Islet of Langerhans (tissue), 1 donor: ENCODE measurements around the gene SSBP4.
"Not testable (repeated sequence)": the region's sequence is repeated elsewhere in the genome, so short reads cannot be mapped to it uniquely, and the experiment has no call there.

Experiments
- FAIRE-seq: peaks from one replicate; lab custom pipeline; 2011; peaks lifted over from hg19 to GRCh38; lab: Jason Lieb, UNC

The SSBP4 gene

DNA sequence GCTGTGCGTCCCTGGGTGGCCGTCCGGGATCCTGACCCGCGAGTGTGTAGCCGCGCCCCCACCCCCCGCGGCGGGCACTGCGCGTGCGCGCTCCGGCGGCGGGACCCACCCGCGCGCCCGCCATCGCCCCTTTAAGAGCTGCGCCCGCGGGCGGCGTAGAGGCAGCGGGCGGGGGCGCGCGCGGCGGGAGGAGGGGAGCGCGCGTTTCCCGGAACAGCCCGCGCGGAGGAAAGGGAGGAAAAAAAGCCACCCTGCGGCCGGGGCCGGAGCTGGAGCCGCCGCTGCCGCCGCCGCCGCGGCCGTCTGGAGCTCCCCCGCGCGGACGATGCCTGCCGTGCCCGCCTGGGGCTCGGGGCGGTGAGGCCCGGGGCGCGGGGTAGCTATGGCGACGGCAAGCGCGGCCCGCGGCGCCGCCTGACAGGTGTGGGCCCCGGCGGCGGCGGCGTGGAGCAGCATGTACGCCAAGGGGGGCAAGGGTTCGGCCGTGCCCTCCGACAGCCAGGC, at the start of gene SSBP4:
TSS of gene SSBP4 (plus strand) at position 204 of the 504 bp plus-strand sequence. CDS start at position 455, 251 bp downstream.
- FAIRE-seq: no peak

DNA sequence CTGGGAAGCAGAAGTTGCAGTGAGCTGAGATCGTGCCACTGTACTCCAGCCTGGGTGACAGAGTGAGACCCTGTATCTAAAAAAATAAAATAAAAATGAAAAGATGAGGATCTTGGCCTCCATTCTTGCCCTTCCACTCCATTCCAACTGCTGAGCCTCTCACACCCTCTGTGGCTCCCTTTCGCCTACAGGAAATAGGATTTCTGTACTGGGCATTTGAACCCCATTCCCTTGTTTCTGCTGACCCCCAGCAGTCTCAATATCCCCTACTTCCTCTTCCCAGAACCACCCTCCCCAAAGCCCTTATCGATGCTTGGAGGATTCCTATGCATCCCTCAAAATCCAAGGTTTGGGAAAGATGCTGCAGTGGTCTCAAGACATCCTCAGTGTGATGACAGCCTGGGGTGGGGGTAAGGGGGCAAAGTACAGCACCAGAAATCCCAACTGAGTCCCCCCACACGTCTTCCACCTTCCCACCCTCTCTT, 45.7 kb upstream of the SSBP4 start:
- FAIRE-seq: no peak

DNA sequence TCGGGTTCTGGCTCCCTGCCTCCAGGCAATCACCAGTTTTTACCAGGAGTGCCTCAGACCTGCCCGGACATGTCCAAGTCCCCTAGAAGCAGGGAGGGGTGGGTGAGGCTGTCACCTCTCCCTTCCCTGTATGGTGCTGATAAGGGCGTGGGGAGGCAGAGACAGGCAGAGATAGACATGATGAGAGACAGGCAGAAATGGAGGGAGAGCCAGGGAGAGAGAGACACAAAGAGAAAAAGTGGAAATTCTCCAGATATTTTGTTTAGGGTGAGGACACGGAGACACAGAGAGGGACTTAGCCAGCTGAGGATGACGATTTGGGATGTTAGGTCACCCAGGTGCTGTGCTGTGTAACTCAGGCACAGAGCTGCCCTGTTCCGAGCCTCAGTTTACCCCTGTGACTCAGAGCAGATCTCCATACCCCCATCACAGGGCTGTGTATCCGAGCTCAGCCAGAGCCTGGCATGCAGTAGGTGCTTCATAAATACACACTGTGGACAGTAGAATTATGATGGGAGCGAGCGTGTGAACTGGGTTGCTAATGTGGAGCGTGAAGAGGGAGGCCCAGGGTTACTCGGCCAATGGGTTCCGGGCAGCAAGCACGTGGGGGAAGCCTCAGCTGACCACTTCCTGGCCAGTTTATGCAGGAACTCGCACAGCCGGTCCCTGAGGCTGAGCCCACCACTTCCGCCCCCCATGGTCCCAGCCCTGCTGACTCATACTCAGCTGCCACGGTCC, 45.1 kb upstream of the SSBP4 start:
- no peak for FAIRE-seq

DNA sequence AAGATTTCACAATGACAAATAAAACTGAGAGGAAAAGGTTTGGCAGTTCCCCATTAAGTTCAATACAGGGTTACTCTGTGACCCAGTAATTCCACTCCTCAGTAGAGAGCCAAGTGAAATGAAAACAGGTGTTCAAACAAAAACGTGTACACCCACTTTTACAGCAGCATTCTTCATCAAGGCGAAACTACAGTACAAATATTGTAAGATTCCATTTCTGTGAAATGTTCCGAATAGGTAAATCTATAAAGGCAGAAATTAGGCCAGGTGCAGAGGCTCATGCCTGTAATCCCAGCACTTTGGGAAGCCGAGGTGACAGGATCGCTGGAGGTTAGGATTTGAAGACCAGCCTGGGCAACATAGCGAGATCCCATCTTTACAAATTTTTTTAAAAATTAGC, 42.2 kb upstream of the SSBP4 start:
- FAIRE-seq: no peak

DNA sequence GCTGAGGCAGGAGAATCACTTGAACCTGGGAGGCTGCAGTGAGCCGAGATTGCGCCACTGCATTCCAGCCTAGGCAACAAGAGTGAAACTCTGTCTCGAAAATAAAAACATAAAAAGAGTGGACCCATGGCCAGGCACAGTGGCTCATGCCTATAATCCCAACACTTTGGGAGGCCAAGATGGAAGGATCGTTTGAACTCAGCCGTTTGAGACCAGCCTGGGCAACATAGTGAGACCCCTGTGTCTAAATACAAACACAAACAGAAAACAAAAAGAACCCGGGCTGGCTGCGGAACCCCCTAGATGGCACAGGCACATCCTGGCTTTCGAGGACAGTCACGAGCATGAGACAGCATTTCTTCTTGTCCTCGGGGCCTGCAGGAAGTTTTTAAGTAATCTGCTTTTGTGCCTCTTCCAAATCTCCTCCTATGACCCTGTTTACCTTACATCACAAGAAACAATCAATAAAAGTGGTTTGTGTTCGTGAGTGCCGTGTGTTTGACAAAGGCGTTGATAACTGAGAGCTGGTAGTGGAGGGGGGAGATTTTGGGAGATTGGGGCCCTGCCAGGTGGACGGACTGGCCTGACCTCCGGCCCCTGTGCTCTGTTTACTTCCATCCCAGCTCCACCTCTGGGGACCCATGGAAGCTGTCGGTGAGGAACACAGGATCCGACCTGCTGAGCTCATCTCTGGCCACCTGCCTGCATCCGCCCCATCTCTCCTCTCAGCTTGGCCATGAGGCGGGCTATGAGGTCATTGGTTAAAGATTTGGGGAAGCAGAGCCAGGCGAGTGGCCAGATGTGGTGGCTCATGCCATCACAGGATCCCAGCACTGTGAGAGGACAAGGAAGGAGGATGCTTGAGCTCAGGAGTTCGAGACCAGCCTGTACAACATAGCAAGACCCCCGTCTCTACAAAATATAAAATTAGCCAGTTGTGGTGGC, 39.1 kb upstream of the SSBP4 start:
- no peak for FAIRE-seq

DNA sequence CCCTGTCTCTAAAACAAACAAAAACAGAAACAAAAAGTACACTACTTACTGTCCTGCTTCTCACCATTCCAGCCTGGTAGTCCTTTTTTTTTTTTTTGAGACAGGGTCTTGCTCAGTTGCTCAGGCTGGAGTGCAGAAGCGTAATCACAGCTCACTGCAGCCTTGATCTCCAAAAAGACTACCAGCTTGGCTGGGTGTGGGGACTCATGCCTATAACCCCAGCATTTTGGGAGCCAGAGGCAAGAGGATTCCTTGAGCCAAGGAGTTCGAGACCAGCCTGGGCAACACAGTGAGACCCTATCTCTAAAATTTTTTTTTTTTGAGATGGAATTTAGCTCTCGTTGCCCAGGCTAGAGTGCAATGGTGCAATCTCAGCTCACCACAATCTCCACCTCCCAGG, 38.4 kb upstream of the SSBP4 start:
- no peak for FAIRE-seq

DNA sequence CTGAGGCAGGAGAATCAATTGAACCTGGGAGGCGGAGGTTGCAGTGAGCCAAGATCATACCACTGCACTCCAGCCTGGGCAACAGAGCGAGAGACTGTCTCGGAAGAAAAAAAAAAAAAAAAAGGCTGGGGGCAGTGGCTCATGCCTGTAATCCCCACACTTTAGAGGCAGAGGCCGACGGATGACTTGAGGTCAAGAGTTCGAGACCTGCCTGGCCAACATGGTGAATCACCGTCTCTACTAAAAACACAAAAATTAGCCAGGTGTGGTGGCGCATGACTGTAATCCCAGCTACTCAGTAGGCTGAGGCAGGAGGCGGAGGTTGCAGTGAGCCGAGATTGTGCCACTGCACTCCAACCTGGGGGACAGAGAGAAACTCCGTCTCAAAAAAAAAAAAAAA, 35.6 kb upstream of the SSBP4 start:
- not testable (repeated sequence) for FAIRE-seq

DNA sequence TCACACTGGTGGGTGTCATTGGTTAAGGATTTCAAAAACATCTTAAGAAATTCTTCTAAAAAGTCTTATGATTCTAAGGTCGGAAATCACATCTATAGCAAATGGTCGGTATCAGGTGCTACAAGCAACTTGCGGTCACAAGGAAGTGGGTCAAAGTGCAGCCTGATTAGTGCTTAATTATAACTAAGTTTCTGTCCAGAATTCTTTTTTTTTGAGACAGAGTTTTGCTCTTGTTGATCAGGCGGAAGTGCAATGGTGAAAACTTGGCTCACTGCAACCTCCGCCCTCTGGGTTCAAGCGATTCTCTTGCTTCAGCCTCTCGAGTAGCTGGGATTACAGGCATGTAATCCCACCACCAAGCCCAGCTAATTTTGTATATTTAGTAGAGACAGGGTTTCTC, 34.4 kb upstream of the SSBP4 start:
- FAIRE-seq: no peak

DNA sequence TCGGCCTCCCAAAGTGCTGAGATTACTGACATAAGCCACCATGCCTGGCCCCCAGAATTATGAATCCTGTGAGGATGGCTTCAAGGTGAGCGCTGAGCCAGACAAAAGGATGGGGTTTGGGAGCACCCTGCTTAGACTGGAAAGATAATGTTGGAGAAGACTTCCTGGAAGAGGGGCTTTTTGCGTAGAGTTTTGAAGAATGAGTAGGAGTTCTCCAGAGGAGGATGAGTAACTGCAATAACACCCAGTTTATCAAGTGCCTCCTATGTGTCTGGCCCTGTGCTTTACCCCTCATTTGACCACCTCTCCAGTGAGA, 33.9 kb upstream of the SSBP4 start:
- no peak for FAIRE-seq

DNA sequence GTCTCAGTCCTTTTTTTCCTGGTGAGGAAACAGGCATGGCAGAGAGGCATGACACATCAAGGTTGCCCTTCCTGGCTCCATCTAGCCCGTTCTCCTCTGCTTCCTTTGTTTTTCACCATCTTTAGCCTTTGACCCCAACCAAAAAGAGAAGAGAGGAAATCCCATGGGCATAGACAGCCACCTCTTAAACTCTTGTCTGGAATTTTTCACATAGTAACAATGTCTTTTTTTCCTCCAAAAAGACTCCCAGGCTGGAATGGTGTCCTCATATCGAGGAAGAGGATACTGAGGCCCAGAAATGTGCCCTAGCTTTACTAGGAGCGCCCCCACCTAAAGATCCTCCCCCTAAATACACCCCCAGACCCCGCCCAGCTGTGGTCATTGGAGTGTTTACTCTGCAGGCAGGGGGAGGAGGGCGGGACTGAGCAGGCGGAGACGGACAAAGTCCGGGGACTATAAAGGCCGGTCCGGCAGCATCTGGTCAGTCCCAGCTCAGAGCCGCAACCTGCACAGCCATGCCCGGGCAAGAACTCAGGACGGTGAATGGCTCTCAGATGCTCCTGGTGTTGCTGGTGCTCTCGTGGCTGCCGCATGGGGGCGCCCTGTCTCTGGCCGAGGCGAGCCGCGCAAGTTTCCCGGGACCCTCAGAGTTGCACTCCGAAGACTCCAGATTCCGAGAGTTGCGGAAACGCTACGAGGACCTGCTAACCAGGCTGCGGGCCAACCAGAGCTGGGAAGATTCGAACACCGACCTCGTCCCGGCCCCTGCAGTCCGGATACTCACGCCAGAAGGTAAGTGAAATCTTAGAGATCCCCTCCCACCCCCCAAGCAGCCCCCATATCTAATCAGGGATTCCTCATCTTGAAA, 33.3 kb upstream of the SSBP4 start, which contains the start of gene GDF15:
TSS of gene GDF15 (plus strand) at position 484 of the 868 bp plus-strand sequence. CDS start at position 516, 32 bp downstream.
- no peak for FAIRE-seq

DNA sequence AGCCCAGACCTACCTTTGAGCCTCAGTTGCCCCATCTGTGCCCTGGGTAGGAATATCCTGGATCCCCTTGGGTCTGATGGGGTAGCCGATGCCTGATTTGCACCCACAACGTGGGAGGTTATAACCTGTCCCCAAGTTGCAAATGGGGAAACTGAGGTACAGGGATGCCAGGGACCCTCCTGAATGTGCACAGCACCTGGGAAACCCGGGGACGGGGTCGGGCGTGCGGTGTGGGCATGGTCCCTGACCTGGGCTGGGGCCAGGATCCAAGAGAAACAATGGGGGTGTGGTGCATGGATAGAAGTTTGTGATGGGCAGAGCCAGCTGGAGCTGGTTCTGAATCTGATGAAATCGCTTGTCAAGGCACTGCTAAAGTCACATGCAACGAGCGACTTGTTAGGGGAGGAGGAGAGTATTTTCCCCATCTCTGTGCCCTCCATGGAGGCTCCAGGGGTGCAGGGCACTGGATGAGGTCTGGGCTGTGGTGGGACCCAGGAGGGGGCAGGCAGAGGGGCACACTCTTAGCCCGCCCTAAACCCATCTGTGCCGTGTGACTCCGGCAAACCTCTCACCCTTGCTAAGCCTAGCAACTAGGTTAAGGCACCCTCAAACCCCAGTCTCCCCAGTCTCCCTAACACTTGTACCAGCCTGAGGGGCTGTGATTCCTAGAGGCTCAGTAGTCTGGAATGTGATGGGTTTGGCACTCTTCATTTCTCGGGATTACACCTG, 32.5 kb upstream of the SSBP4 start:
- no peak for FAIRE-seq

DNA sequence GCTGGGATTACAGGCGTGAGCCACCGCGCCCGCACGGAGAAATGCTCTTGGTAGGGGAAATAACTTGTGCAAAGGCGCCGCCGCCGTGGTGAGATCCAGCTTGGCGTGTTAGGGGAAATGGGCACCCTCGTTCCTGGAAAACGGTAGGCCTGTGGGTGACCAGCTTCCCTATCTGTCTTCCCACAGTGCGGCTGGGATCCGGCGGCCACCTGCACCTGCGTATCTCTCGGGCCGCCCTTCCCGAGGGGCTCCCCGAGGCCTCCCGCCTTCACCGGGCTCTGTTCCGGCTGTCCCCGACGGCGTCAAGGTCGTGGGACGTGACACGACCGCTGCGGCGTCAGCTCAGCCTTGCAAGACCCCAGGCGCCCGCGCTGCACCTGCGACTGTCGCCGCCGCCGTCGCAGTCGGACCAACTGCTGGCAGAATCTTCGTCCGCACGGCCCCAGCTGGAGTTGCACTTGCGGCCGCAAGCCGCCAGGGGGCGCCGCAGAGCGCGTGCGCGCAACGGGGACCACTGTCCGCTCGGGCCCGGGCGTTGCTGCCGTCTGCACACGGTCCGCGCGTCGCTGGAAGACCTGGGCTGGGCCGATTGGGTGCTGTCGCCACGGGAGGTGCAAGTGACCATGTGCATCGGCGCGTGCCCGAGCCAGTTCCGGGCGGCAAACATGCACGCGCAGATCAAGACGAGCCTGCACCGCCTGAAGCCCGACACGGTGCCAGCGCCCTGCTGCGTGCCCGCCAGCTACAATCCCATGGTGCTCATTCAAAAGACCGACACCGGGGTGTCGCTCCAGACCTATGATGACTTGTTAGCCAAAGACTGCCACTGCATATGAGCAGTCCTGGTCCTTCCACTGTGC, 30.9 kb upstream of the SSBP4 start:
- FAIRE-seq: no peak

DNA sequence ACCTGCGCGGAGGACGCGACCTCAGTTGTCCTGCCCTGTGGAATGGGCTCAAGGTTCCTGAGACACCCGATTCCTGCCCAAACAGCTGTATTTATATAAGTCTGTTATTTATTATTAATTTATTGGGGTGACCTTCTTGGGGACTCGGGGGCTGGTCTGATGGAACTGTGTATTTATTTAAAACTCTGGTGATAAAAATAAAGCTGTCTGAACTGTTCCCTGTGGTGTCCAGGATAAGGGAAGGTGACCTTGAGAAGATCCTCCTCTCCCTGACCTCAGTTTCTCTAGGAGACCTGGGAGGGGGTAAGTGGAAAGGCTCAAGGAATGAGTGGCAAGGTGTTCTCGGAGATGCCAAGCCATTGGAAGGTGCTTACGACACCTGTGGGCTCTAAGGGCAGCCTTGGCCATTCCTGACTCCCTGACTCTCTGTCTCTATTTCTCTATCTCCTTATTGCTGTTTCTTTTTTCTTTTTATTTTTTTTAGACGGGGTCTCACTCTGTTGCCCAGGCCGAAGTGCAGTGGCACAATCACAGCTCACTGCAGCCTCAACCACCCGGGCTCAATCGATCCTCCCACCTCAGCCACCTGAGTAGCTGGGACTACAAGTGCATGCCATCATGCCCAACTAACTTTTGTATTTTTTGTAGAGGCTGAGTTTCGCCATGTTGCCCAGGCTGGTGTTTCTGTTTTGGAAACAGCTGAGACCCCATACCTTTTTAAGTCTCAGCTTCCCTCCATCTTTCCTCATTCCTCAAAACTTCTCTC, 30.1 kb upstream of the SSBP4 start:
- FAIRE-seq: no peak

DNA sequence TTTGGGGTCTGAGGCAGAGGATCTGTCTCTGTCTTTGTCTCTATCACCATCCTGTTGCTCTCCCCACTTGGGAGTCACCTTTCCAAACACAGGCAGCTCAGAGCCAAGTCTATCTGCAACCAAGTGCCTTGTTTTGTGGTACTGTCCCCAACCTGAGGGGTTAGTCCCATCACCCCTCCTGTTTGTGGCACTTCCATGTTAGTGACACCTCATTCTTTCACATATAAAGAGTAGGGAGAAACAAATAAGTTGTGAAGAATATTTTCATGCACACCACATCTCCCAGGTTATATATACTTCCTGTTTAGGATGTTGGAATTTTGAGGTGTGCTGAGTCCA, 29.5 kb upstream of the SSBP4 start:
- no peak for FAIRE-seq

DNA sequence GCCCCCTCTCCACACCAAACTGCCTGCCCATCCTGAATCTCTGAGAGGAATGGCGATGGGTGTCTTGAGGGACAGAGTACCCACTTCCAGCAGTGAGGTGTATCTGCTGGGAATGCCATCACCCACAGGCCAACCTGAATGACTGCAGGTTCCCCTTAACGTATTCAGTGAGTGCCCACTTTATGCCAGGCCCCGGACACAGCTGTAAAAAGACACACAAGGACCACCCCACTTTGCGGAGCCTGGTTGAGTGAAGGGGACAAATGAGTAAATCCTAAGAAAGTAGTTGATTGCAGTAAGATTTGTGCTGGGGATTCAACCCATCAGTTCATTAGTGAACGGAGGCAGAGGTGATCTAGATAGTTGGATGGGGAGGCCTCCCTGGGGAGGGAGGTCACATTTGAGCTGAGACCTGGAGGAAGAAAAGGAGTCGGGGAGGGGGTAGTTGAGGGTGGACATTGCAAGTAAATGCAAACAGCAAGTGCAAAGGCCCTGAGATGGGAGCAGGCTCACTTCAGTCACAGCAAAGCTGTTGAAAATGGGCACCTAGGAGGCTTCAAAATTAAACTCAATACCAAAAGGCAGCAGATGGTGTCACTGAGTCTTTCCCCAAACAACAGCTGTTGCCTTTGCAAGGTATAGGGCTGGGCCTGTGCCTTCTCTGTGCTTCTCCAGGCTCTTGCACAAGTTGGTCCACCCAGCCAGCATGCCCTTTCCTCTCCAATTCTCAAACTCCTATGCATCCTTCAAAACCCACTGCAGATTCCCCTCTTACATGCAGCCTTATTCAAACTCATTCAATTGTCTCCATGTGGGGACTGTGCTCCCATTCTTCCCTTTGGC, 28.9 kb upstream of the SSBP4 start:
- FAIRE-seq: no peak

DNA sequence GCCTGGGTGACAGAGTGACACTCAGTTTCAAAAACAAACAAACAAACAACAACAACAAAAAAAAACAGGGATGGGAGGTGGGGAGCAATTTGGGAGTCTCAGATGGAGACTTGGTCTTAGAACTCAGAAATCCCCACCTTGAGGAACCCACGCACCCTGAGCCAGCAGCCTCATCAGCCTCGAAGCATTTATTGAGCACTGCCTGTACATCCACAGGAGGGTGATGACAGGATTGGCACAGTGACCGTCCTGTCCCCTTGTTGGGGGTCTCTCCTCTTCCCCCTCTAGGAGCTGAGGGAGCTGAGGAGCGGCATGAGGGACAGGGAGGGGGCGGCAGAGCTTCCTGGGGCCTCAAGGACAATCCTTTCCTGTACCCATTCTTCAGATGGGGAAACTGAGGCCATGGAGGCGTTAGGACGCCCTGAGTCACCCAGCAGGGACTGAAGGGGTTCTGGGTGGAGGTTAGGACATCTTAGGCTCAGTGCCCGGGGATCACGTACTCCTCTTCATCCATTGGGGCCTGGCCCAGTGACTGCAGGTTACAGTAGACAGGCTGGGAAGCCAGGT, 27.6 kb upstream of the SSBP4 start:
- FAIRE-seq: no peak

DNA sequence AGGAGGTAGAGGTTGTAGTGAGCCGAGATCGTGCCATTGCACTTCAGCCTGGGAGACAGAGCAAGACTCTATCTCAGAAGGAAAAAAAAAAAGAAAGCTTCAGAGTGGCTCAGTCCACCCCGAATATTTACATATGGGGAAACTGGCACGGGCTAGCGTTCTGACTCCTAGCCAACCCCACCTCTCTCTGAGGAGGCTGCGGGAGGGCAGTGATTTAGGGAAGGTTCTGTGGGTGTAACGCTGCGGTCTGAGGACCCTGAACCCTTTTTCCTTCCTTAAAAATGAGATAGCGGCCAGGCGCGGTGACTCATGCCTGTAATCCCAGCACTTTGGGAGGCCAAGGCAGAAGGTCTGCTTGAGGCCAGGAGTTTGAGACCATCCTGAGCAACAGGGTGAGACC, 26.8 kb upstream of the SSBP4 start:
- FAIRE-seq: no peak

DNA sequence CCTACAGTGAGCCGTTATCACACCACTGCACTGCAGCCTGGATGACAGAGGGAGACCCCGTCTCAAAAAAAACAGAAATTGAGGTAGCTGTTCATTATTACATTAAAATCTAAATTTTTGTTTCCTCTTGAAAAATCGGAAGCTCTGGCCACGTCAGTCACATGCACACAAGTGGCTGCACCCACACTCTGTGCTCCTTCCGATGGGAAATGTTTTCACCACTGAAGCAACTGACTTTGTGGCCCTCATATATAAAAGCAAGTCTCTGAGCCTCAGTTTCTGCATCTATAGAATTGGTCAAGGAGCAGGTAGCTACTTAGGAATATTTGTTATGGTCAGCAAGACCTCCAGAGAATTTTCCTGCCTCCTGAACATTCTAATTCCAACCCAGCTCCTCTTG, 26.3 kb upstream of the SSBP4 start:
- FAIRE-seq: no peak

DNA sequence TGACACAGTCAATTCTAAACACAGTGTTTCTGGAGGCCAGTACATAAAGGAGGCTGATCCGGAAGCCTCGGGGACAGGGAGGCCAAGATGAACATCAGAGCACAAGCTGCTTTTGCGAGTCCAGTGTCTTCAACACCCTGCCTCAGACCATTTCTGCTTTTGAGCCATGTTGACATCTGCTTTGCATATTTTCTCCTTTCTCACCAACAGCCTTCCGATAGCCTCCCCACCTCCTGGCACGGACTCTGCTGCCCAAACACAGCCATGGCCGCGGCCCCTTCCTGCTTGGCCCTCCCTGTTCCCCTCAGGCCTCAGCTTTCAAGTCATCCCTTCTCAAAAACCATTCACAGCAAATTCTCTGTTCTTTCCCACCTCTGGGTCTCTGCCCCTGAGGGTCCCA, 25.4 kb upstream of the SSBP4 start:
- no peak for FAIRE-seq
